K562 (cell line): Measurements from ENCODE around the gene ULBP1. TPM values are rescaled to one million over a fixed set of nuclear protein-coding genes. Genes with fewer than 3 reads are reported as not detected.

Experiments used
- ATAC-seq: fragments of 200-7000 bp; cut with Tn5 transposase; 3 replicates; pipeline ENCODE4 v1.9.1; 2020; ENCODE audit warnings: moderate library complexity
- BruUV-seq: library from RNA; stranded (reverse); fragments of 400-500 nt; replicated peaks from 2 replicates; lab custom pipeline; 2021; lab: Mats Ljungman, UMichigan
- CTCF ChIA-PET: fragments of 300-600 bp; formaldehyde crosslinking; extraction: SDS; loops from one replicate; lab custom pipeline; 2021; ENCODE audit warnings: low intra/inter-chr PET ratio; lab: Yijun Ruan, JAX
- POLR2A ChIA-PET: fragments of 300-600, 350-650 bp; sonication (Branson Sonifier 250); formaldehyde crosslinking; extraction: SDS; loops from one replicate; lab custom pipeline; 2021; ENCODE audit warnings: antibody characterized with exemption, inconsistent platforms; lab: Yijun Ruan, JAX
- DNase-seq, 4 experiments: peaks; one replicate each; pipeline versions ENCODE4 v3.0.0 to v3.0.0-alpha.2; 2011 to 2018; ENCODE audit warnings: low spot score in 3 of 4, mixed read lengths in 3 of 4; ENCODE audit errors: extremely low read depth in 1 of 4
- FAIRE-seq: peaks from 2 replicates; lab custom pipeline; 2011; peaks lifted over from hg19 to GRCh38; lab: Jason Lieb, UNC
- H2AFZ ChIP-seq: 2 replicates; pipeline ENCODE4 v1.6.0; 2011; ENCODE audit warnings: low read depth, low read length, control low read depth, inconsistent platforms
- H3K27ac ChIP-seq: fragments of 200-600 bp; 3 replicates; pipeline ENCODE4 v1.8.0; 2011; ENCODE audit warnings: low read depth, mild to moderate bottlenecking, control low read depth, inconsistent platforms, low read length, moderate library complexity, mixed read lengths; ENCODE audit errors: extremely low read depth
- H3K27me3 ChIP-seq, 2 experiments: fragments of 300-600 bp in 1 of 2; 2 replicates in 1 of 2; 3 replicates in 1 of 2; pipeline versions ENCODE4 v1.6.0 to v1.8.0; 2011; ENCODE audit warnings: inconsistent platforms in 2 of 2, low read length in 2 of 2, mild to moderate bottlenecking in 1 of 2, mixed read lengths in 1 of 2, moderate library complexity in 1 of 2; ENCODE audit not compliant: control insufficient read depth in 2 of 2, insufficient read depth in 2 of 2
- H3K36me3 ChIP-seq: fragments of 300-600 bp; 3 replicates; pipeline ENCODE4 v1.8.0; 2011; ENCODE audit warnings: mild to moderate bottlenecking, low read length, inconsistent platforms; ENCODE audit not compliant: control insufficient read depth, insufficient read depth
- H3K4me1 ChIP-seq, 2 experiments: fragments of 200-600 bp in 1 of 2; replicated peaks in 1 of 2; 2 replicates in 1 of 2; 3 replicates in 1 of 2; pipeline versions ENCODE4 v1.5.1 to v1.8.0; 2011; ENCODE audit warnings: inconsistent platforms in 2 of 2, low read length in 2 of 2, mild to moderate bottlenecking in 1 of 2, mixed read lengths in 1 of 2, moderate library complexity in 1 of 2; ENCODE audit not compliant: control insufficient read depth in 2 of 2, insufficient read depth in 2 of 2
- H3K4me2 ChIP-seq: 2 replicates; pipeline ENCODE4 v1.6.1; 2011; ENCODE audit warnings: low read length, control low read depth, inconsistent platforms, mixed read lengths; ENCODE audit not compliant: insufficient read depth
- H3K4me3 ChIP-seq: fragments of 200-600 bp; sonication (generic), shearing (Covaris generic); 2 replicates; pipeline ENCODE4 v1.5.1; 2016; ENCODE audit warnings: control low read depth, inconsistent platforms
- H3K79me2 ChIP-seq: fragments of 200-600 bp; 3 replicates; pipeline ENCODE4 v1.8.0; 2011; ENCODE audit warnings: low read length, inconsistent platforms; ENCODE audit not compliant: control insufficient read depth, insufficient read depth
- H3K9ac ChIP-seq, 2 experiments: 2 replicates each; pipeline versions ENCODE4 v1.6.0 to v1.6.1; 2011; ENCODE audit warnings: low read depth in 2 of 2, low read length in 2 of 2, control low read depth in 1 of 2, inconsistent platforms in 1 of 2, mild to moderate bottlenecking in 1 of 2, mixed read lengths in 1 of 2; ENCODE audit not compliant: insufficient read depth in 1 of 2
- H3K9me1 ChIP-seq: one replicate; pipeline ENCODE4 v1.6.0; 2011; ENCODE audit warnings: inconsistent platforms, mild to moderate bottlenecking, low read length, moderate library complexity; ENCODE audit not compliant: control insufficient read depth, insufficient read depth
- H3K9me3 ChIP-seq: replicated peaks from 2 replicates; pipeline ENCODE4 v1.5.1; 2011; ENCODE audit warnings: low read depth, low read length, inconsistent platforms; ENCODE audit not compliant: control insufficient read depth, insufficient read depth
- H4K20me1 ChIP-seq: replicated peaks from 2 replicates; pipeline ENCODE4 v1.6.1; 2011; ENCODE audit warnings: low read length, inconsistent platforms, mixed read lengths; ENCODE audit not compliant: control insufficient read depth, insufficient read depth
- ARID3B ChIP-seq: fragments of 250-450 bp; sonication (Bioruptor Pico); IDR thresholded peaks from 2 replicates; pipeline ENCODE4 v1.4.0; 2020; ENCODE audit warnings: borderline replicate concordance
- FOXM1 ChIP-seq, 2 experiments: fragments of 450-650 bp in 1 of 2; sonication (generic) in 1 of 2; formaldehyde crosslinking in 1 of 2; IDR thresholded peaks; 2 replicates each; pipeline versions ENCODE4 v1.6.1 to v1.9.0; 2017 to 2022; ENCODE audit warnings: low read depth in 2 of 2, mild to moderate bottlenecking in 2 of 2, missing genetic modification reagents in 1 of 2, moderate library complexity in 1 of 2
- HDAC6 ChIP-seq: IDR thresholded peaks from 2 replicates; pipeline ENCODE4 v1.6.1; 2012; ENCODE audit warnings: low read depth, mild to moderate bottlenecking, control low read depth, inconsistent platforms, low read length, moderate library complexity
- JUNB ChIP-seq: fragments of 450-650 bp; formaldehyde crosslinking; conservative IDR thresholded peaks from 2 replicates; pipeline ENCODE4 v1.4.0; 2020; ENCODE audit warnings: mild to moderate bottlenecking
- MCM7 ChIP-seq, 2 experiments: fragments of 450-650 bp; IDR thresholded peaks; 2 replicates each; pipeline ENCODE4 v1.6.1; 2016 to 2018
- MED1 ChIP-seq: sonication (generic); formaldehyde crosslinking; IDR thresholded peaks from 2 replicates; pipeline ENCODE4 v1.8.1; 2023; ENCODE audit warnings: missing genetic modification reagents, borderline replicate concordance
- MNT ChIP-seq, 2 experiments: fragments of 450-650 bp; conservative IDR thresholded peaks; 2 replicates each; pipeline ENCODE4 v1.6.1; 2017; ENCODE audit warnings: mild to moderate bottlenecking in 2 of 2, moderate library complexity in 2 of 2
- POLR2H ChIP-seq: IDR thresholded peaks from 2 replicates; pipeline ENCODE4 v1.6.1; 2016; ENCODE audit warnings: missing genetic modification characterization, low read depth, mild to moderate bottlenecking, control low read depth, missing compliant biosample characterization, moderate library complexity
- SMARCA5 ChIP-seq: fragments of 450-650 bp; IDR thresholded peaks from 2 replicates; pipeline ENCODE4 v1.6.1; 2016
- TRIM24 ChIP-seq, 2 experiments: fragments of 450-650 bp; IDR thresholded peaks; 2 replicates each; pipeline ENCODE4 v1.6.1; 2016
- ZC3H4 ChIP-seq: sonication (generic); formaldehyde crosslinking; IDR thresholded peaks from 2 replicates; pipeline ENCODE4 v1.9.0; 2021; ENCODE audit warnings: missing genetic modification reagents, borderline replicate concordance
- ZNF217 ChIP-seq: sonication (generic); formaldehyde crosslinking; IDR thresholded peaks from 2 replicates; pipeline ENCODE4 v1.8.0; 2022; ENCODE audit warnings: mild to moderate bottlenecking, missing genetic modification reagents
- ZNF282 ChIP-seq: sonication (generic); formaldehyde crosslinking; IDR thresholded peaks from 2 replicates; pipeline ENCODE4 v1.8.1; 2023; ENCODE audit warnings: missing genetic modification reagents
- WGBS: fragments of 100-300 bp; shearing (Covaris generic); methylation state at CpG from one replicate; pipeline ENCODE4 v1.1.6; 2016; ENCODE audit warnings: low coverage, mixed read lengths; ENCODE audit not compliant: insufficient coverage; ENCODE audit errors: missing lambda C conversion rate; 5-methylcytosine and 5-hydroxymethylcytosine counted together
- in situ Hi-C: fragments of 300-500 bp; cut with MboI; formaldehyde crosslinking; loops from 4 replicates; pipeline ENCODE4 v1.15.0; 2018; ENCODE audit warnings: inconsistent platforms, mixed read lengths
- intact Hi-C: fragments of 100-400 bp; cut with micrococcal nuclease; formaldehyde crosslinking; loops from 2 replicates; pipeline ENCODE4 v1.14.2; 2022
- polyA plus RNA-seq, 8 experiments: library from polyadenylated mRNA; depleted of rRNA in 4 of 8; stranded (reverse) in 5 of 8; unstranded in 3 of 8; fragments of >200 nt; fragmentation: Nextera tagmentation in 2 of 8; fragmentation: Illumina TruSeq in 1 of 8; extraction: Ambion mirVana in 2 of 8; extraction: Trizol in 1 of 8; gene quantifications; 2 replicates each; pipeline versions ENCODE4 v1.2.1 to v1.2.3, GENCODE V29; 2011 to 2014; ENCODE audit warnings: inconsistent platforms in 1 of 8, missing spikeins in 1 of 8
- total RNA-seq, 7 experiments: library from RNA; depleted of rRNA in 6 of 7; stranded (reverse); fragments of >200 nt in 6 of 7; fragmentation: Illumina TruSeq in 2 of 7; extraction: Trizol in 2 of 7; gene quantifications; 2 replicates each; pipeline versions ENCODE4 v1.2.1 to v1.2.3, GENCODE V29; 2011 to 2021; ENCODE audit warnings: low replicate concordance in 1 of 7

ULBP1 gene
- total and polyA plus RNA-seq, 9 of the 15 experiments (the other 6 are each of a cell fraction or from before 2014, with no cell fraction given) = 0.33 to 6.0 (median 2.5) TPM

GRCh38 chr6:149935246-149935645, 28.5 kb upstream of the ULBP1 start:
- H4K20me1 ChIP-seq = no peaks in the 10 kb centered on the region
- no peak for ATAC-seq
- H3K4me3 ChIP-seq = no peak overlapping the region
- H3K9me1 ChIP-seq = no peaks in the 10 kb centered on the region
- no peak for FAIRE-seq
- no peak overlapping the region for H3K4me2 ChIP-seq
- H3K9ac ChIP-seq = no peak overlapping the region
- in situ Hi-C loops (loop anchor here (5.0 kb wide), 1 partner anchor 72 kb away; no protein-coding TSS in a partner anchor), intact Hi-C loops (loop anchor here (10.0 kb wide), 1 partner anchor 340 kb away; no protein-coding TSS in a partner anchor)
- ChIA-PET POLR2A (interaction anchor here (0.6 kb wide), 1 partner anchor 82 kb away, joined by 3 read pairs; no protein-coding TSS in a partner anchor), CTCF (interaction anchor here (0.8 to 5.1 kb wide), 3 partner anchors 81 to 880 kb away, joined by 3 to 70 read pairs (median 13); no protein-coding TSS in a partner anchor)
- H3K79me2 ChIP-seq = no peaks in the 10 kb centered on the region
- H3K9me3 ChIP-seq = no peaks in the 10 kb centered on the region
- no TSS peak for BruUV-seq
- no peak overlapping the region for H2AFZ ChIP-seq
- no peak for DNase-seq
- no peaks in the 10 kb centered on the region for H3K36me3 ChIP-seq
- peaks cover 27 to 53% of the 10 kb centered on the region in 2 experiments for H3K27me3 ChIP-seq
- 0% methylated on average over 4 of the region's 4 CpGs for WGBS
- TF ChIP-seq TRIM24 (IDR thresholded peaks at IDR 0.05) = no peak
- H3K4me1 ChIP-seq = peaks cover 0 to 9% of the 10 kb centered on the region in 2 experiments; a peak in 2 of 5 replicates
- no peak overlapping the region for H3K27ac ChIP-seq

- TF ChIP-seq MED1 (no peak), JUNB (CRISPR knock-in tag) (no peak), HDAC6 (no peak), SMARCA5 (no peak), ZNF217 (CRISPR knock-in tag) (no peak), ZC3H4 (no peak), MCM7 (IDR thresholded peaks at IDR 0.05) (no peak), ZNF282 (CRISPR knock-in tag) (no peak), POLR2H (no peak), MNT (conservative IDR thresholded peaks at IDR 0.05) (no peak), ARID3B (no peak), FOXM1 (IDR thresholded peaks at IDR 0.05; ENCODE audit: low read depth) (no peak), FOXM1 (CRISPR knock-in tag; IDR thresholded peaks at IDR 0.05; ENCODE audit: low read depth) (no peak)
- H4K20me1 ChIP-seq = no peaks in the 10 kb centered on the region
- no peaks in the 10 kb centered on the region for H3K9me1 ChIP-seq
- ChIA-PET CTCF (interaction anchor here (5.1 kb wide), 1 partner anchor 81 kb away, joined by 70 read pairs; no protein-coding TSS in a partner anchor), POLR2A (no interaction called here)
- no TSS peak for BruUV-seq
- DNase-seq (no peak), ATAC-seq (no peak), FAIRE-seq (no peak)
- WGBS = 0% methylated on average over 2 of the region's 2 CpGs
- no peaks in the 10 kb centered on the region for H3K9me3 ChIP-seq
- H3K79me2 ChIP-seq = no peaks in the 10 kb centered on the region
- in situ Hi-C loops = loop anchor here (5.0 kb wide), 1 partner anchor 72 kb away; no protein-coding TSS in a partner anchor
- H3K4me3 ChIP-seq = no peak overlapping the region
- peaks cover 24 to 57% of the 10 kb centered on the region in 2 experiments for H3K27me3 ChIP-seq
- no peak overlapping the region for H3K4me2 ChIP-seq
- H3K9ac ChIP-seq = no peak overlapping the region
- intact Hi-C loops = loop anchor here (10.0 kb wide), 1 partner anchor 339 kb away; no protein-coding TSS in a partner anchor
- H2AFZ ChIP-seq = no peak overlapping the region
- H3K27ac ChIP-seq = no peak overlapping the region
- H3K36me3 ChIP-seq = no peaks in the 10 kb centered on the region
- H3K4me1 ChIP-seq = peaks cover 0 to 9% of the 10 kb centered on the region in 2 experiments; a peak in 2 of 5 replicates
Measured at GRCh38 chr6:149935668-149936067, 28.1 kb upstream of the ULBP1 start.
